HL-60/S4 (cell line): ENCODE measurements around the gene ABCC6.
"Not testable (repeated sequence)": the region's sequence is repeated elsewhere in the genome, so short reads cannot be mapped to it uniquely, and the experiment has no call there.

Source experiments
- in situ Hi-C: fragments of 300-500 bp; cut with MboI; formaldehyde crosslinking; loops from 2 replicates; pipeline ENCODE4 v1.14.3; 2022; ENCODE audit warnings: low sequenced_read_pairs

Gene ABCC6

DNA sequence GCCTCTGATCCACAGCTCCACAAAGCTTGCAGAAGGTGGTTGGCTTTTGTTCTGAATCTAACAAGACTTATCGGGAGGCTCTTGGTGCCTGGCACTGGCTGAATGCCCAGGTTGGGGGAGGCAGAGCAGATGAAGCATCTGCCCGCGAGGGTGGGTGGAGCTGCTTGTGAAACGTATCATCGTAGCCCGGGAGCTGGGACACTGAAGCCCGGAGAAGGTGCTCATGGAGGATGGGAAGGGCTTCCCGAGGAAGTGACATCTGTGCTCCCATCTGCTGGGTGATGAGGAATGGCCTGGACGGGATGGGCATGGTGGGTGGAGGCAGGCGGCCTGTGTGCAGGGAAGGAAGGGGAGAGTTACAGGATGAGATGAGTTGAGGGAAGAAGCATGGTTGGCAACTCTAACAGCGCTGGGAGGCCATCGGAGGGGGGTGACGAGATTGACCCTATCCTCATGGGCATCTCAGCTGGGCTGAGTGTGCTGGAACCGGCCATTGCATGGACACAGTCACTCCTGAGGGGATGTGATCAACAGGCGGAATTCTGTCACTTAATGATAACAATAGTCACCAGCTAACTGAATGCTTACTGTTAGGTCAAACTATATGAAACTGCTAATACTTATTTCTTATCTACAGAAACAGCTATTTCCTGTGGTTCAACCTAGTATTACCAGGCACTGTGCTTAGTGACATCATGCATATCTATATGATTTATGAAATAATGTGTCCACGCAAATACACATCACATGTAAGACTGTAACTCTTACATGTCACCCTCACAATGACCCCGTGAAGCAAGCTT lies 102.7 kb downstream of the ABCC6 start:
- in situ Hi-C loops, result no loop called here

DNA sequence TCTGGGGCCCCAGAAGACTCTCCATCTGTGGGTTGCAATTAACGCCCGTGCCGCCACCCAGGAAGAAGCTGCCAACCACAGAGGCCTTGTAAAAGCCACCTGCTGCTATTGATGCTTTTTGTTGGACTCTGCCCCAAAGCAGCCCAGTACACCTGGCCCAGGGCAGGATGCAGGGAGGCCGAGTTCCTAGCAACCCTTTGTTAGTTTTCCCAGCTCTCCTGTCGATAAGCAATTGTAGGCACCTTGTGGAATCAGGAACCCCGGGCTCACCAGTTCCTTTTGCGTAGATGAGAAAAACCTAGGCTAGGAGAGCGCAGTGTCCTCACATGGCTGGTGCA lies 103.3 kb downstream of the ABCC6 start:
- in situ Hi-C loops, result no loop called here

GRCh38 chr16:16118337-16118736 lies 105.0 kb downstream of the ABCC6 start:
- in situ Hi-C loops, result no loop called here

GRCh38 chr16:16116841-16117240 lies 106.5 kb downstream of the ABCC6 start:
- in situ Hi-C loops, result no loop called here

GRCh38 chr16:16113076-16113475 lies 110.2 kb downstream of the ABCC6 start:
- in situ Hi-C loops, result no loop called here

GRCh38 chr16:16112450-16113053 lies 110.7 kb downstream of the ABCC6 start:
- in situ Hi-C loops, result no loop called here

DNA sequence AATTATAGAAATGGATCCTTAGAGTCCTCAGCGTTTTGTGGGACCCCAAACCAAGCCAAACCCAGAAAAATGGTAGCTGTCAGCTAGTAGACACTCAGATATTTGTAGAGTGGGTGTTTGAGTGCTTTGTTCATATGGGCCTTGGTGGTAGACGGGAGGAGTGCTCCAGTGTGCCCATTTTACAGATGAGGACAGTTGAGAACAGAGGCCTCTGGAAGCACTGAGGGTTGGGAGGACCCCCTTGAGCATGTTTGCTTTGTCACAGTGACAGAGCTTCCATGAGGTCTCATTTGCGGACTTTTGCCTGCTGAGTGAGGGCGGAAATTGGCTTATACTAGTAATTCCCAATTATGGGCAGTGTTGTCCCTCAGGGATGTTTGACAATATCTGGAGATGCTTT lies 111.7 kb downstream of the ABCC6 start:
- in situ Hi-C loops, result no loop called here

- in situ Hi-C loops, result no loop called here
These were observed 113.2 kb downstream of the ABCC6 start for GRCh38 chr16:16110111-16110490.

- in situ Hi-C loops, result no loop called here
These were observed 113.7 kb downstream of the ABCC6 start for GRCh38 chr16:16109453-16110110.

DNA sequence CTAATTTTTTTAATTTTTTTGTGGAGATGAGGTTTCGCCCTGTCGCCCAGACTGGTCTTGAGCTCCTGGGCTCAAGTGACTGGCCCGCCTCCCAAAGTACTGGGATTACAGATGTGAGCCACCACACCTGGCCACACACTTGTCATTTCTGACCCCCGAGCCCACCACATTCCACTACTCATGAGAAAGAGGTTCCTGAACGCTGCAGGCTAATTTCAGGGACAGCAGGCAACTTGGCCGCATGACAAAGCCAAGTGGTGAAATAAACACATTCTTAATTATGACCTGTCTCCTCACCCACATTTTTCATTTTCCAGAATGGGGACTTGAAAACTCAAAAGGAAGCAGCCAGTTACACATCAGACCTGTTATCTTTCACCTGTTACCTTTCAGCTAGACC lies 114.5 kb downstream of the ABCC6 start:
- in situ Hi-C loops, result no loop called here

DNA sequence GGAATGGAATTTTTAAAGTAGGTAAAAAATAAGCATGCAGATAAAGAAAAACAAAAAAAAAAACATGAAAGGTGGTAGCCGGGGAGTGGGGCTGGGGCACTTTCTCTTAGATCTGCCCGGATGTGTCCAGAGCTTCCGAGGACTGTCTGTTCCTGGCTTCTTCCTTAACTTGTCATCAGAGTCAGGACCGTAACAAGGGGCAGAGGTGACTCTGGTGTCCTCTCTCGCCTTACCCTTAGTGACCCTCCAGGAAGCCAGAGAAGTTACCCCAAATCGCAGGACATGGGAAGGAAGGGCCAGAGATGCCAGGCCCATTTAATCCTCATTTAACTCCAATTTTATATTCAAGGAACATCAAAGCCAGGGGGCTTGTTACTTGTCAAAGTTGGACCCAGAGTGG lies 115.5 kb downstream of the ABCC6 start:
- in situ Hi-C loops, result no loop called here

DNA sequence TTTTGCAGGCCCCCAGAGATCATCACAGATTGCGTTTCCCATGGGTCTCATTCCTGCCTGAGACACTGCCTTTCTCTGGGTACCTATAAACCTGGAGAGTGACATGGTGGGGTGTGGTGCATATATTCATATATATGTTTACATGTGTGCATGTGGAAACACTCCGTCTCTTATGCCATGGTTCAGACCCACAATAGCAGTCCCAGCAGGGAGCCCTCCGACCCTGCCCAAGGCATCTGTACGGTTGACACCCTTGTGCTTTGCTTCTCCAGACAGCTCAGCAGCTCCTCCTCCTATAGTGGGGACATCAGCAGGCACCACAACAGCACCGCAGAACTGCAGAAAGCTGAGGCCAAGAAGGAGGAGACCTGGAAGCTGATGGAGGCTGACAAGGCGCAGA lies 116.8 kb downstream of the ABCC6 start:
- in situ Hi-C loops, result no loop called here

- in situ Hi-C loops, result no loop called here
These were observed 117.6 kb downstream of the ABCC6 start for GRCh38 chr16:16105646-16106045.

GRCh38 chr16:16104804-16105141 lies 118.5 kb downstream of the ABCC6 start:
- in situ Hi-C loops, result not testable (repeated sequence)

- in situ Hi-C loops, result not testable (repeated sequence)
These were observed 119.0 kb downstream of the ABCC6 start for GRCh38 chr16:16104132-16104803.

- in situ Hi-C loops, result no loop called here
These were observed 120.6 kb downstream of the ABCC6 start for GRCh38 chr16:16102738-16103137.

DNA sequence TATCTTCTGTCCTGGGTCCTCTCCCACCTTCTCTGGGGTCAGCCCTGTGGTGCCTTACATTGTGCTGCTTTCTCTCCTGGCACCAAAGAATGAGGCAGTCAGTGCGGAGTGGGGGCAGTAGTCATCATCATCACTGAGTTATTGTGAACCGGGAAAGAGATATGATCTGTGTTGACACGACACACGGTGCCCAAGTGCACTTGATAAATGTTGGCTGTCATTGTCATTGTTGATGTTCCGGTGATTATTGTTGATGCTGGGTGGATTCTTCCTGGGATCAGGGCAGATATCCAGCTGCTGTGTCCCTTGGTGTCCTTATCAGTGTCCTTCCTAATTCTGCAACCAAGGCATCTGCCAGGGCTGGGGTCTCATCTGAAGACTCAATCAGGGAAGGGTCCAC lies 121.7 kb downstream of the ABCC6 start:
- in situ Hi-C loops, result no loop called here

GRCh38 chr16:16100631-16101030 lies 122.7 kb downstream of the ABCC6 start:
- in situ Hi-C loops, result no loop called here

- in situ Hi-C loops, result no loop called here
These were observed 124.0 kb downstream of the ABCC6 start for GRCh38 chr16:16099320-16099719.
